HepG2 (cell line): ENCODE data around the gene SLC38A8. TPM values are rescaled to one million over a fixed set of nuclear protein-coding genes. Genes with fewer than 3 reads are reported as not detected.

Experiments used
- ATAC-seq: fragments of 200-7000 bp; cut with Tn5 transposase; 3 replicates; pipeline ENCODE4 v1.9.1; 2020; ENCODE audit warnings: mild to moderate bottlenecking, moderate library complexity
- BruUV-seq: library from RNA; stranded (reverse); fragments of 400-500 nt; replicated peaks from 2 replicates; lab custom pipeline; 2021; lab: Mats Ljungman, UMichigan
- CTCF ChIA-PET: fragments of 300-600 bp; formaldehyde crosslinking; extraction: SDS; loops from one replicate; lab custom pipeline; 2021; ENCODE audit warnings: low total read pairs, inconsistent platforms, low intra/inter-chr PET ratio; lab: Yijun Ruan, JAX
- POLR2A ChIA-PET: fragments of 350-600 bp; sonication (Branson Sonifier 250); formaldehyde crosslinking; loops from one replicate; lab custom pipeline; 2020; ENCODE audit warnings: antibody characterized with exemption, inconsistent platforms; lab: Yijun Ruan, JAX
- DNase-seq: peaks from one replicate; pipeline ENCODE4 v3.0.0-alpha.2; 2015; ENCODE audit warnings: low spot score
- FAIRE-seq: peaks from 3 replicates; lab custom pipeline; 2011; peaks lifted over from hg19 to GRCh38; lab: Jason Lieb, UNC
- H2AFZ ChIP-seq: one replicate; pipeline ENCODE4 v1.6.1; 2011; ENCODE audit warnings: low read length, inconsistent platforms
- H3K27ac ChIP-seq: fragments of 300-600 bp; 3 replicates; pipeline ENCODE4 v1.8.0; 2011; ENCODE audit warnings: mixed run types, mild to moderate bottlenecking, mixed read lengths, low read length, inconsistent platforms; ENCODE audit not compliant: insufficient read depth; ENCODE audit errors: extremely low read length
- H3K27me3 ChIP-seq, 2 experiments: fragments of 200-600 bp in 1 of 2; 2 replicates in 1 of 2; 3 replicates in 1 of 2; pipeline versions ENCODE4 v1.6.0 to v1.8.0; 2011; ENCODE audit warnings: low read length in 2 of 2, mild to moderate bottlenecking in 2 of 2, moderate library complexity in 2 of 2, inconsistent platforms in 1 of 2; ENCODE audit not compliant: insufficient read depth in 2 of 2, control insufficient read depth in 1 of 2
- H3K36me3 ChIP-seq, 2 experiments: fragments of 200-600 bp in 1 of 2; replicated peaks in 1 of 2; 2 replicates in 1 of 2; 3 replicates in 1 of 2; pipeline versions ENCODE4 v1.5.1 to v1.8.0; 2011; ENCODE audit warnings: low read length in 2 of 2, inconsistent platforms in 1 of 2; ENCODE audit not compliant: insufficient read depth in 2 of 2, control insufficient read depth in 1 of 2
- H3K4me1 ChIP-seq: 2 replicates; pipeline ENCODE4 v1.5.1; 2012; ENCODE audit warnings: low read length, inconsistent platforms; ENCODE audit not compliant: insufficient read depth
- H3K4me2 ChIP-seq: 2 replicates; pipeline ENCODE4 v1.6.0; 2011; ENCODE audit warnings: low read depth, low read length, inconsistent platforms
- H3K4me3 ChIP-seq, 3 experiments: fragments of 200-600 bp in 1 of 3; sonication (generic), shearing (Covaris generic) in 1 of 3; replicated peaks in 1 of 3; 2 replicates each; pipeline ENCODE4 v1.5.1; 2011 to 2016; ENCODE audit warnings: low read length in 3 of 3, inconsistent platforms in 2 of 3, low read depth in 2 of 3, mild to moderate bottlenecking in 2 of 3, control low read depth in 1 of 3, mixed read lengths in 1 of 3; ENCODE audit not compliant: insufficient read depth in 1 of 3
- H3K79me2 ChIP-seq: one replicate; pipeline ENCODE4 v1.6.1; 2011; ENCODE audit warnings: low read length, inconsistent platforms; ENCODE audit not compliant: insufficient read depth
- H3K9ac ChIP-seq: 2 replicates; pipeline ENCODE4 v1.6.0; 2011; ENCODE audit warnings: mild to moderate bottlenecking, low read depth, low read length, inconsistent platforms; ENCODE audit not compliant: insufficient read depth
- H3K9me3 ChIP-seq: 2 replicates; pipeline ENCODE4 v1.5.1; 2012; ENCODE audit warnings: mild to moderate bottlenecking, low read length
- H4K20me1 ChIP-seq: 2 replicates; pipeline ENCODE4 v1.6.0; 2011; ENCODE audit warnings: inconsistent platforms, mild to moderate bottlenecking, low read length, moderate library complexity; ENCODE audit not compliant: insufficient read depth
- ARNTL ChIP-seq: sonication (generic); formaldehyde crosslinking; IDR thresholded peaks from 2 replicates; pipeline ENCODE4 v1.4.0; 2020; ENCODE audit warnings: mild to moderate bottlenecking, missing genetic modification reagents
- KDM1A ChIP-seq: IDR thresholded peaks from 2 replicates; pipeline ENCODE4 v1.6.1; 2016; ENCODE audit warnings: missing compliant biosample characterization
- MTF2 ChIP-seq: sonication (generic); formaldehyde crosslinking; IDR thresholded peaks from 2 replicates; pipeline ENCODE4 v1.5.0; 2020; ENCODE audit warnings: missing genetic modification reagents, borderline replicate concordance
- NFE2L1 ChIP-seq: sonication (generic); formaldehyde crosslinking; IDR thresholded peaks from 2 replicates; pipeline ENCODE4 v1.4.0; 2020; ENCODE audit warnings: missing genetic modification reagents, mild to moderate bottlenecking, borderline replicate concordance
- SMARCC2 ChIP-seq: fragments of 450-650 bp; IDR thresholded peaks from 2 replicates; pipeline ENCODE4 v1.6.1; 2017; ENCODE audit warnings: antibody characterized with exemption, mild to moderate bottlenecking
- YEATS4 ChIP-seq: sonication (generic); formaldehyde crosslinking; IDR thresholded peaks from 2 replicates; pipeline ENCODE4 v1.4.0; 2020; ENCODE audit warnings: missing genetic modification reagents, borderline replicate concordance
- ZNF30 ChIP-seq: sonication (generic); formaldehyde crosslinking; IDR thresholded peaks from 2 replicates; pipeline ENCODE4 v1.5.0; 2020; ENCODE audit warnings: mild to moderate bottlenecking, missing genetic modification reagents
- WGBS: methylation state at CpG from one replicate; pipeline ENCODE4 v1.1.6; 2017; ENCODE audit warnings: low lambda C conversion rate; 5-methylcytosine and 5-hydroxymethylcytosine counted together
- in situ Hi-C: cut with HindIII; loops from 2 replicates; pipeline ENCODE4 v1.10.0; 2017; ENCODE audit warnings: low pct_unique_long_range_greater_than_20kb; ENCODE audit not compliant: extremely low pct_ligation_motif_present
- intact Hi-C: fragments of 100-400 bp; cut with micrococcal nuclease; formaldehyde crosslinking; loops from one replicate; pipeline ENCODE4 v1.10.0; 2022; ENCODE audit not compliant: unreplicated experiment
- polyA plus RNA-seq, 8 experiments: library from polyadenylated mRNA; depleted of rRNA in 3 of 8; stranded (reverse) in 7 of 8; unstranded in 1 of 8; fragments of >200 nt; fragmentation: Illumina TruSeq in 4 of 8; extraction: Trizol in 4 of 8; gene quantifications; 2 replicates each; pipeline versions ENCODE4 v1.2.1 to v1.2.3, GENCODE V29; 2011 to 2016; ENCODE audit warnings: low read depth in 4 of 8, missing spikeins in 1 of 8, mixed read lengths in 1 of 8; ENCODE audit not compliant: insufficient read depth in 1 of 8
- total RNA-seq, 5 experiments: library from RNA; depleted of rRNA; stranded (reverse); fragments of >200 nt; fragmentation: Illumina TruSeq; extraction: Trizol; gene quantifications; 2 replicates each; pipeline ENCODE4 v1.2.3, GENCODE V29; 2016; ENCODE audit warnings: low read depth in 1 of 5
- TF ChIP-seq, protein P1 (sequence below), 2 experiments: sonication (generic) in 1 of 2; formaldehyde crosslinking in 1 of 2; IDR thresholded peaks; 2 replicates each; pipeline versions ENCODE4 v1.4.0 to v1.6.1; 2018 to 2020; ENCODE audit warnings: missing genetic modification reagents in 2 of 2, borderline replicate concordance in 1 of 2, low read depth in 1 of 2, mild to moderate bottlenecking in 1 of 2, missing biosample characterization in 1 of 2
- TF ChIP-seq, protein P2 (sequence below): IDR thresholded peaks from 2 replicates; pipeline ENCODE4 v1.6.1; 2016; ENCODE audit warnings: missing genetic modification reagents, missing compliant biosample characterization
- TF ChIP-seq, protein P3 (sequence below): sonication (generic); formaldehyde crosslinking; IDR thresholded peaks from 2 replicates; pipeline ENCODE4 v1.5.0; 2020; ENCODE audit warnings: mild to moderate bottlenecking, missing genetic modification reagents, moderate library complexity

Gene SLC38A8
- total and polyA plus RNA-seq, 2 of the 13 experiments (the other 11 are each of a cell fraction or from before 2014, with no cell fraction given) = 0.24 to 0.37 TPM

GRCh38 chr16:84063980-84064379 lies 21.4 kb upstream of the SLC38A8 start:
- Histone ChIP-seq H3K27me3 (no peaks in the 10 kb centered on the region), H3K4me3 (no peak overlapping the region)
- TF ChIP-seq ZNF30 (CRISPR knock-in tag) = no peak
- TF ChIP-seq, all 625 proteins: peak for 0
- no peak for DNase-seq
- H3K9ac ChIP-seq = no peak overlapping the region
- H3K4me1 ChIP-seq = no peaks in the 10 kb centered on the region
- no peak overlapping the region for H3K27ac ChIP-seq
- no TSS peak for BruUV-seq
- no peak for FAIRE-seq
- no peaks in the 10 kb centered on the region for H3K79me2 ChIP-seq
- no peak for ATAC-seq
- in situ Hi-C loops (no loop called here), intact Hi-C loops (no loop called here)
- ChIA-PET CTCF (interaction anchor here (2.3 to 4.9 kb wide), 2 partner anchors 107 to 137 kb away, joined by 19 to 53 read pairs; no protein-coding TSS in a partner anchor), POLR2A (no interaction called here)
- H3K9me3 ChIP-seq = no peaks in the 10 kb centered on the region
- H4K20me1 ChIP-seq = peaks cover 4% of the 10 kb centered on the region; the same call in 1 of the 2 replicates
- H3K4me2 ChIP-seq = no peak overlapping the region
- H3K36me3 ChIP-seq = peaks cover 48 to 89% of the 10 kb centered on the region in 2 experiments
- WGBS = 96% methylated on average over 4 of the region's 4 CpGs
- no peak overlapping the region for H2AFZ ChIP-seq

DNA sequence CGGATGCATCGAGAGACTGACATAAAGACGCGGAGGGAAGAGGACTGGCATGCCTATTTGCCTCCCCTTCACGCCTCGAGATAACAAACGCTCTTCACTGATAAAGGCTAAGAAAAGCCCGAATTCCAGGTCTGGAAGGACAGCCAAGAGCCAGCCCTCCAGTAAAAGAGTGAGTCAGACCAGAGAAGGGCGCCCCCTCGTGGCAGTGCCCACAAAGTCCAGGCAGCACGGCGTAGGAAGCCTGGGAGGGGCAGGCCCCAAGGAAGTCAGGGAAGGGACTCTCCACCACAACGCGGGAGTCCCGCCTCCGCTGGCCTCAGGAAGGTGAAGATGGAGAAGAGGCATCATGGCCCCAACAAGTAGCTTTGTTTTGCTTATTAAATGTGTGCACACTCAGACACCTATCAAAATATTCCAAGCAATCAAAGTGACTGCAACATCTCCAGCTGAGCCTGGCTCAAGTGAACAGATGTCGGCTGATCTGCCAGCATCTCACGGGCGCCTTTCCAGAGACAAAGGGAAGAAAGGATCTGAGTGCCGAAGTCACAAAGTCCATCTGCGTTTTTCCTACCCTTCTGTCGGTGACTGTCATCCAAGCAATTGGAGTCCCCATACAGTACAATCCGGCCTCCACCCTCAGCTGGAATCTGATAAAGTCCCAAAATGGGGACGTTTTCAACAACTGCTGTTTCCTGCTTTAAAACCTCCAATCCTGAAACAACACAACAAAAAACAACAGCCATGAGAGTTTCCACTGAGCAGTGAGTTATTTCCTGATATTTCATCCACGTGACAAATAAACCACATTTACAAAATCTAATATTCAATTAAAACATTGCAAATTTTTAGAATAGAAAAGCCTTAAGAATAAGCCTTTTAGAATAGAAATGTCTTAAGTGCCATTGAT lies 20.4 kb upstream of the SLC38A8 start:
- POLR2A ChIA-PET = no interaction called here
- intact Hi-C loops (no loop called here), in situ Hi-C loops (no loop called here)
- Histone ChIP-seq H4K20me1 (peaks cover 4% of the 10 kb centered on the region; the same call in 1 of the 2 replicates), H3K4me1 (no peaks in the 10 kb centered on the region), H3K9me3 (no peaks in the 10 kb centered on the region), H3K27ac (no peak overlapping the region), H3K9ac (no peak overlapping the region), H3K36me3 (peaks cover 46 to 89% of the 10 kb centered on the region in 2 experiments), H3K27me3 (no peaks in the 10 kb centered on the region), H3K79me2 (no peaks in the 10 kb centered on the region), H3K4me3 (no peak overlapping the region), H2AFZ (no peak overlapping the region), H3K4me2 (no peak overlapping the region)
- FAIRE-seq = peak; percentile 43
- peak; percentile 59 for DNase-seq
- ATAC-seq = peak; percentile 97
- BruUV-seq = no TSS peak
- 67% methylated on average over 25 of the region's 25 CpGs for WGBS
- CTCF ChIA-PET = interaction anchor here (1.1 to 4.9 kb wide), 4 partner anchors 19 to 237 kb away, joined by 3 to 53 read pairs (median 12); no protein-coding TSS in a partner anchor
- TF ChIP-seq, protein P1, sequence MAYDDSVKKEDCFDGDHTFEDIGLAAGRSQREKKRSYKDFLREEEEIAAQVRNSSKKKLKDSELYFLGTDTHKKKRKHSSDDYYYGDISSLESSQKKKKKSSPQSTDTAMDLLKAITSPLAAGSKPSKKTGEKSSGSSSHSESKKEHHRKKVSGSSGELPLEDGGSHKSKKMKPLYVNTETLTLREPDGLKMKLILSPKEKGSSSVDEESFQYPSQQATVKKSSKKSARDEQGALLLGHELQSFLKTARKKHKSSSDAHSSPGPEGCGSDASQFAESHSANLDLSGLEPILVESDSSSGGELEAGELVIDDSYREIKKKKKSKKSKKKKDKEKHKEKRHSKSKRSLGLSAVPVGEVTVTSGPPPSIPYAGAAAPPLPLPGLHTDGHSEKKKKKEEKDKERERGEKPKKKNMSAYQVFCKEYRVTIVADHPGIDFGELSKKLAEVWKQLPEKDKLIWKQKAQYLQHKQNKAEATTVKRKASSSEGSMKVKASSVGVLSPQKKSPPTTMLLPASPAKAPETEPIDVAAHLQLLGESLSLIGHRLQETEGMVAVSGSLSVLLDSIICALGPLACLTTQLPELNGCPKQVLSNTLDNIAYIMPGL (CRISPR knock-in tag; IDR thresholded peaks at IDR 0.05; ENCODE audit: borderline replicate concordance in 1 of 2, low read depth in 1 of 2) = peak; percentile 35 to 40; a peak in 2 of 4 replicates
- no peak for TF ChIP-seq YEATS4 (CRISPR knock-in tag)
- TF ChIP-seq, protein P2, sequence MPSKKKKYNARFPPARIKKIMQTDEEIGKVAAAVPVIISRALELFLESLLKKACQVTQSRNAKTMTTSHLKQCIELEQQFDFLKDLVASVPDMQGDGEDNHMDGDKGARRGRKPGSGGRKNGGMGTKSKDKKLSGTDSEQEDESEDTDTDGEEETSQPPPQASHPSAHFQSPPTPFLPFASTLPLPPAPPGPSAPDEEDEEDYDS (CRISPR knock-in tag) = no peak
- TF ChIP-seq MTF2 (CRISPR knock-in tag) = no peak
- TF ChIP-seq NFE2L1 (CRISPR knock-in tag) = no peak
- no peak for TF ChIP-seq SMARCC2
- TF ChIP-seq, protein P3, sequence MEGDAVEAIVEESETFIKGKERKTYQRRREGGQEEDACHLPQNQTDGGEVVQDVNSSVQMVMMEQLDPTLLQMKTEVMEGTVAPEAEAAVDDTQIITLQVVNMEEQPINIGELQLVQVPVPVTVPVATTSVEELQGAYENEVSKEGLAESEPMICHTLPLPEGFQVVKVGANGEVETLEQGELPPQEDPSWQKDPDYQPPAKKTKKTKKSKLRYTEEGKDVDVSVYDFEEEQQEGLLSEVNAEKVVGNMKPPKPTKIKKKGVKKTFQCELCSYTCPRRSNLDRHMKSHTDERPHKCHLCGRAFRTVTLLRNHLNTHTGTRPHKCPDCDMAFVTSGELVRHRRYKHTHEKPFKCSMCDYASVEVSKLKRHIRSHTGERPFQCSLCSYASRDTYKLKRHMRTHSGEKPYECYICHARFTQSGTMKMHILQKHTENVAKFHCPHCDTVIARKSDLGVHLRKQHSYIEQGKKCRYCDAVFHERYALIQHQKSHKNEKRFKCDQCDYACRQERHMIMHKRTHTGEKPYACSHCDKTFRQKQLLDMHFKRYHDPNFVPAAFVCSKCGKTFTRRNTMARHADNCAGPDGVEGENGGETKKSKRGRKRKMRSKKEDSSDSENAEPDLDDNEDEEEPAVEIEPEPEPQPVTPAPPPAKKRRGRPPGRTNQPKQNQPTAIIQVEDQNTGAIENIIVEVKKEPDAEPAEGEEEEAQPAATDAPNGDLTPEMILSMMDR (CRISPR knock-in tag) = peak; percentile 95
- no peak for TF ChIP-seq ARNTL (CRISPR knock-in tag)
- TF ChIP-seq KDM1A (CRISPR knock-in tag) = no peak
